ENCODE measurements around the gene DNAH17.

- TF ChIP-seq ZNF2 (tag by site-specific recombination; IDR thresholded peaks at IDR 0.05) (no peak), CTCF (tag by site-specific recombination; IDR thresholded peaks at IDR 0.05) (no peak), ZNF707 (tag by site-specific recombination; IDR thresholded peaks at IDR 0.05) (no peak), ZNF292 (tag by site-specific recombination; IDR thresholded peaks at IDR 0.05; ENCODE audit: borderline replicate concordance, low read depth) (no peak), REST (tag by site-specific recombination; IDR thresholded peaks at IDR 0.05) (no peak), RBAK (tag by site-specific recombination; IDR thresholded peaks at IDR 0.05) (no peak), ZBTB8A (tag by site-specific recombination; IDR thresholded peaks at IDR 0.05) (no peak), ZNF580 (tag by site-specific recombination; IDR thresholded peaks at IDR 0.05) (no peak), ZNF658 (tag by site-specific recombination; IDR thresholded peaks at IDR 0.05) (no peak), ZNF19 (tag by site-specific recombination; IDR thresholded peaks at IDR 0.05; ENCODE audit: low read depth) (no peak), ZBTB49 (tag by site-specific recombination; IDR thresholded peaks at IDR 0.05; ENCODE audit: low read depth) (no peak), ZNF274 (IDR thresholded peaks at IDR 0.05; ENCODE audit: low read length) (no peak), ZNF274 (tag by site-specific recombination; IDR thresholded peaks at IDR 0.05; ENCODE audit: borderline replicate concordance) (no peak), ZNF280C (tag by site-specific recombination; IDR thresholded peaks at IDR 0.05) (no peak)
Observed at GRCh38 chr17:78374189-78374588, 203.0 kb downstream of the DNAH17 start.

All from HEK293 (cell line).